GM21381 (cell line): ENCODE results near the gene THAP3.

ENCODE experiments used
- ATAC-seq: cut with Tn5 transposase; IDR thresholded peaks from one replicate; pipeline ENCODE4 v1.9.1; 2021; ENCODE audit warnings: mild to moderate bottlenecking, moderate library complexity; ENCODE audit not compliant: unreplicated experiment

THAP3 gene, protein sequence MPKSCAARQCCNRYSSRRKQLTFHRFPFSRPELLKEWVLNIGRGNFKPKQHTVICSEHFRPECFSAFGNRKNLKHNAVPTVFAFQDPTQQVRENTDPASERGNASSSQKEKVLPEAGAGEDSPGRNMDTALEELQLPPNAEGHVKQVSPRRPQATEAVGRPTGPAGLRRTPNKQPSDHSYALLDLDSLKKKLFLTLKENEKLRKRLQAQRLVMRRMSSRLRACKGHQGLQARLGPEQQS

DNA sequence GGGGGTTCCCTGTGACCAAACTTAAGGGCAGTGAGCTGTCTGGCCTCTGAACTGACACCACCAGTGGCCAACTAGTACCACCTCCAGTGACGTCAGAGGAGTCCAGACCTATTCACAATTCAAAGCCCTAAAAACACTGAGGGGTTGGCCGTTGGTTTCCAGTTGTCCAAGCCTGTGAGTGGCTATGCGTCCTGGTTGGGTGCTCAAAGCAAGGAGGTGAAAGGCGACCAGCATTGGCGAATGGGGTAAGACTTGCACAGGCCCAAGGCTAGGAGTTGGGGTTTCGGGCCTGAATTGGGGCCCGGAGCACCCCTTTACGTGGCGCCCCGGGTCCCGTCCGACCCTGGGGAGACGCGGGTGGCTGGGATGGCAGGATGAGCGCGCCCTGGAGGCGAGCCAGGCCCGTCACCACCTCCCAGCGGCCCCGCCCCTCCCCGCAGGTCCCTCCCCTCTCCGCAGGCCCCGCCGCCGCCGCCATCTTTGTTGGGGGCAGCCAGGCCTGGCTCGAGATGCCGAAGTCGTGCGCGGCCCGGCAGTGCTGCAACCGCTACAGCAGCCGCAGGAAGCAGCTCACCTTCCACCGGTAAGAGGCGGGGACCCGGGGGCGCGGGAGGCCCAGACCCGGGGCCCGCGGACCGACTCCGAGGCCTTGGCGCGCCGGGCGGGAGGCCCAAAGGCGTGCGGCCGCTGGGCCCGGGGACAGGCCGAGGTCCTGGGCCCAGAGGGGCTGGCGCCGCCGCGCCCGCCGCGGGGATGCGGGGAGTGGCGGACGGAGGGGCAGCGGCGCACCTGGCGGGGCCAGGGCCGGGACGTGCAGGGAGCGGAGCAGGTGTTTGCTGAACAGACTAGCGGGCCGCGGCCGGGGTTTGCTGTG is at the start of gene THAP3:
Gene THAP3 (plus strand): TSS at position 159 of the 874 bp plus-strand sequence. CDS start 351 bp downstream, at position 510.
- peak; percentile 80 for ATAC-seq

DNA sequence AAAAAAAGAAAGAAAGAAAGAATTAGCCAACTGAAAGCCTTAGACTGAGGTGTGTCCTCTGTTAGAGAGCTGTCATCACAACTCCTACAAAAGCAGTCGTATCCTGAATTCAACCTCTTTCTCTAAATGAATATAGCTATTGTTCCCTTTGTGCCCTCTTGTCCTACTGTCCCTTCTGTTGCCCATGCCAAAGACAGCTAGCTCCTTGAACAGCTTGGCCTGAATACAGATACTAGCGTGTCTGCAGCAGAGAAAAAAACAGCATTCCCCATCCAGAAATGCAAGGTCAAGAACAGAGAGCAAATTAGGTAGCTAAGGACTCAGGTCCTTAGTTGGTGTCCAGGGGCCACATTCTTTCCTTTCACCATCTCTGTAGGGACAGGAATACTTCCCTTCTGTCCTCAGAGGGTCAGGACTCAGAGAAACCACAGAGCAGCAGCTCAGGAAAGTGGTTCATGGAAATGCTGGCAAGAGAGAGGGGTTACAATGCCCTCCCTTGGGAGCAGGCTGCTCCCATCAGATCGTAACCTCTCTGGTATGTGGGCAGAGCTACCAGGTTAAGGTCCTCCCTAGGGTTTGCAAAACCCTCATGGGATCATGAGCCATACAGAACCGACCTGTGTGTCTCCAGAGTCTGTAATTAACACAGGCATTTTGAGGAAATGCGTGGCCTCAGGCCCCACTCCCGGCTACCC is 46.7 kb upstream of the THAP3 start:
- ATAC-seq: no peak

DNA sequence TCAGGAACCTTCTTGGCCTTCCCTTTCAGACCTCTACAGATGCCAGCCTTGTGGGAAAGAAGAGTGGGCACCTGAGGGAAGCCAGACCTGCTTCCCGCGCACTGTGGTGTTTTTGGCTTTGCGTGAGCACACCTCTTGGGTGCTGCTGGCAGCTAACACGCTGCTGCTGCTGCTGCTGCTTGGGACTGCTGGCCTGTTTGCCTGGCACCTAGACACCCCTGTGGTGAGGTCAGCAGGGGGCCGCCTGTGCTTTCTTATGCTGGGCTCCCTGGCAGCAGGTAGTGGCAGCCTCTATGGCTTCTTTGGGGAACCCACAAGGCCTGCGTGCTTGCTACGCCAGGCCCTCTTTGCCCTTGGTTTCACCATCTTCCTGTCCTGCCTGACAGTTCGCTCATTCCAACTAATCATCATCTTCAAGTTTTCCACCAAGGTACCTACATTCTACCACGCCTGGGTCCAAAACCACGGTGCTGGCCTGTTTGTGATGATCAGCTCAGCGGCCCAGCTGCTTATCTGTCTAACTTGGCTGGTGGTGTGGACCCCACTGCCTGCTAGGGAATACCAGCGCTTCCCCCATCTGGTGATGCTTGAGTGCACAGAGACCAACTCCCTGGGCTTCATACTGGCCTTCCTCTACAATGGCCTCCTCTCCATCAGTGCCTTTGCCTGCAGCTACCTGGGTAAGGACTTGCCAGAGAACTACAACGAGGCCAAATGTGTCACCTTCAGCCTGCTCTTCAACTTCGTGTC is 45.9 kb upstream of the THAP3 start:
- no peak for ATAC-seq

DNA sequence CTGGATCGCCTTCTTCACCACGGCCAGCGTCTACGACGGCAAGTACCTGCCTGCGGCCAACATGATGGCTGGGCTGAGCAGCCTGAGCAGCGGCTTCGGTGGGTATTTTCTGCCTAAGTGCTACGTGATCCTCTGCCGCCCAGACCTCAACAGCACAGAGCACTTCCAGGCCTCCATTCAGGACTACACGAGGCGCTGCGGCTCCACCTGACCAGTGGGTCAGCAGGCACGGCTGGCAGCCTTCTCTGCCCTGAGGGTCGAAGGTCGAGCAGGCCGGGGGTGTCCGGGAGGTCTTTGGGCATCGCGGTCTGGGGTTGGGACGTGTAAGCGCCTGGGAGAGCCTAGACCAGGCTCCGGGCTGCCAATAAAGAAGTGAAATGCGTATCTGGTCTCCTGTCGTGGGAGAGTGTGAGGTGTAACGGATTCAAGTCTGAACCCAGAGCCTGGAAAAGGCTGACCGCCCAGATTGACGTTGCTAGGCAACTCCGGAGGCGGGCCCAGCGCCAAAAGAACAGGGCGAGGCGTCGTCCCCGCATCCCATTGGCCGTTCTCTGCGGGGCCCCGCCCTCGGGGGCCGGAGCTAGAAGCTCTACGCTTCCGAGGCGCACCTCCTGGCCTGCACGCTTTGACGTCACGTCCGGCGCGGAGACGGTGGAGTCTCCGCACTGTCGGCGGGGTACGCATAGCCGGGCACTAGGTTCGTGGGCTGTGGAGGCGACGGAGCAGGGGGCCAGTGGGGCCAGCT is 45.1 kb upstream of the THAP3 start, which contains the start of gene ZBTB48:
Gene ZBTB48 (plus strand): TSS at position 621 of the 745 bp plus-strand sequence. CDS start 616 bp downstream, outside the sequence.
- peak; percentile 98 for ATAC-seq

DNA sequence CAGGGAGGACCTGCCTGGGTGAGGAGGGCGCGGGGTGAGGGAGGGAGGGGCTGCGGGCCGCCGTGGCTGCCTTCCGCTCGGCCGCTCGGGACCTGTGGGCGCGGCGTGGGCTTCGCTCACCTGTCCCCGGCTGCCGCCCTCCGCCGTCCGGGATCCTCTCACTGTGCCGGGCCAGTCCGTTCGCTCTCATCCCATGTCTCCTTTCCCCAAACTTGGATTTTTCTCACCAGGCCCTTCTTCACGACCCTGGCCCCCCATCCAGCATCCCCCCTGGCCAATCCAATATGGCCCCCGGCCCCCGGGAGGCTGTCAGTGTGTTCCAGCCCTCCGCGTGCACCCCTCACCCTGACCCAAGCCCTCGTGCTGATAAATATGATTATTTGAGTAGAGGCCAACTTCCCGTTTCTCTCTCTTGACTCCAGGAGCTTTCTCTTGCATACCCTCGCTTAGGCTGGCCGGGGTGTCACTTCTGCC is 44.5 kb upstream of the THAP3 start:
- ATAC-seq: no peak

DNA sequence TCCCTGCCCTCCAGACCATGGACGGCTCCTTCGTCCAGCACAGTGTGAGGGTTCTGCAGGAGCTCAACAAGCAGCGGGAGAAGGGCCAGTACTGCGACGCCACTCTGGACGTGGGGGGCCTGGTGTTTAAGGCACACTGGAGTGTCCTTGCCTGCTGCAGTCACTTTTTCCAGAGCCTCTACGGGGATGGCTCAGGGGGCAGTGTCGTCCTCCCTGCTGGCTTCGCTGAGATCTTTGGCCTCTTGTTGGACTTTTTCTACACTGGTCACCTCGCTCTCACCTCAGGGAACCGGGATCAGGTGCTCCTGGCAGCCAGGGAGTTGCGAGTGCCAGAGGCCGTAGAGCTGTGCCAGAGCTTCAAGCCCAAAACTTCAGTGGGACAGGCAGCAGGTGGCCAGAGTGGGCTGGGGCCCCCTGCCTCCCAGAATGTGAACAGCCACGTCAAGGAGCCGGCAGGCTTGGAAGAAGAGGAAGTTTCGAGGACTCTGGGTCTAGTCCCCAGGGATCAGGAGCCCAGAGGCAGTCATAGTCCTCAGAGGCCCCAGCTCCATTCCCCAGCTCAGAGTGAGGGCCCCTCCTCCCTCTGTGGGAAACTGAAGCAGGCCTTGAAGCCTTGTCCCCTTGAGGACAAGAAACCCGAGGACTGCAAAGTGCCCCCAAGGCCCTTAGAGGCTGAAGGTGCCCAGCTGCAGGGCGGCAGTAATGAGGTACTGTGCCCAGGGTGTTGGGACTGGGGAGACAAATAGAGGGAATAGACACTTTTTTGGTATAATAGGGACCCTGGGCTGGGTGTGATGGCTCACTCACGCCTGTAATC is 43.9 kb upstream of the THAP3 start:
- ATAC-seq: no peak

DNA sequence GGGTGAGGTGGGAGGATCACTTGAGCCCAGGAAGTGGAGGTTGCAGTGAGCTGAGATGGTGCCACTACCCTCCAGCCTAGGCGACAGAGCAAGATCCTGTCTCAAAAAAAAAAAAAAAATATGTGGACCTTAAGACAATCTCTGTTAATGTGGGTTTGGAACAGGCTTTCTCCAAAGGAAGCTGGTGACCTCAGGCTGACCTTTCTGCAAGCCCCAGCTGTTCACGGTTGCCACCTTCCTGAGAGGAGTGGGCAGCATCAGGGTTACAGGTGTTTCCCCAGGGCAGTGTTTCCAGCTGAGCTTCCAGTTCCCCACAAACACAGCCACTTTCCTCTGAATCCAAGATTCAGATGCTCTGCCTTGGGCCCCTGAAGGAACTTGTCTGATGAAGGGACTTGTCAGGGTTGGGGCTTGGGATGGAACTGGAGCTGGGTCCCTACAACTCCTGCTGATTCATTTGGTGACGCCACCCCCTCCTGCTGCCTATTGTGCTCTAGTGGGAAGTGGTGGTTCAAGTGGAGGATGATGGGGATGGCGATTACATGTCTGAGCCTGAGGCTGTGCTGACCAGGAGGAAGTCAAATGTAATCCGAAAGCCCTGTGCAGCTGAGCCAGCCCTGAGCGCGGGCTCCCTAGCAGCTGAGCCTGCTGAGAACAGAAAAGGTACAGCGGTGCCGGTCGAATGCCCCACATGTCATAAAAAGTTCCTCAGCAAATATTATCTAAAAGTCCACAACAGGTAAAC is 42.9 kb upstream of the THAP3 start:
- ATAC-seq: no peak

DNA sequence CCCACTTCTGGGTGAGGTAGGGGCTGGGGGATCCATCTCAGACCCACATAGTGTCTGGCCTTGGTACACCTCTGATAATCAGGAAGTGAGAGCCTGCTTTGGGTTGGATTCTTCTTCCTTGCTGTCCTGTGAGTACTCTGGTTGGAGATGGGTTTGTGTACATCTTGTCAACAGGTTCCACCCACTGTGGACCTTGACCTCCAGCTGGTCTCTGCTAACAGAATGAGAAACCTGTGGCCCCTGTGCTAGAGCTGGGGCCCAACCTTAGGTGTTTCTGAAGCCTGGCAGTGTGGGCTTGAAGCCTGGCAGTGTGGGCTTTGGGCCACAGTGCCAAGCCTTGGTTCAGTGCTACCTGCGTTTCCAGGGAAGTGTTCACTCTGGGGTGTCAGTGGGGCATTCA is 42.3 kb upstream of the THAP3 start:
- no peak for ATAC-seq

DNA sequence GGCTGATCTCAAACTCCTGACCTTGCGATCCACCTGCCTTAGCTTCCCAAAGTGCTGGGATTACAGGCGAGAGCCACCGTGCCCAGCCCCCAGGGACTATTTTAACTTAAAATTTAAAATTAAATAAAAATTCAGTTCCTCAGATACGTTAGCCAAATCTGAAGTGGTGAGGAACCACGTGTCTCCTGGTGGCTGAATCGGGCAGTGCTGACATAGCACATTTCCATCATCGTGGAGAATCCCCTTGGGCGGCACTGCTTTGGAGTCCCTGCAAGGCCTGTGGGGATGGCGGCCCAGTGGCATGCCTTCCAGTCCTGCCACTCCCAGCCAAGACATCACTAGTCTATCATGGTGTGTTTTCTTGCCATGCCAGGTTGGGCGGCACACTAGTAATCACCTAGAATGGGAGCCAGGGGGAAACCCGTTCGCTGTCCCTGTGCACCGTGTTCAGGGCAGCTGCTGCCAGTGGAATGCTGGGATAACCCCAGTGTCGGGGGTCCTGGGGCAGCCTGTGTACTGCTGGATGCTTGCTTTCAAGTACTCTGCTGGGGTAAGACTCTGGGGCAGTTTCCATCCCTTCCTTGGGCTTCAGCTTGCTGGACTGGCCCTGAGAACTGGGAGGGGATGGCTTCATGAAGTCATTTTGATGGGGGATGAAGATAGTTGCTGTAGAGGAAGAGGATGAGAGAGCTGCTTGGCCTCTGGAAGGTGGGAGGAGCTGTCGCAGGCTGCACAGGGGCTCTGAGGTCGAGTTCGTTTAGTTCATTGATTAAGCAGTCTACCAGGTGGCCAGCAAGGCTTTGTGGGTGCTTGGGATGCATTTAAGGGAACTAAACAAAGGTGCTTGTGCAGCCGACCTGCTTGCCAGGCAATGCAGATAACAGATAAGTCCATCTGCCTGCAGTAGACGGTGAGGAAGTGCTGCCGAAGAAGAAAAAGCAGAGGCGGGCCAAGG is 40.3 kb upstream of the THAP3 start:
- ATAC-seq: no peak

DNA sequence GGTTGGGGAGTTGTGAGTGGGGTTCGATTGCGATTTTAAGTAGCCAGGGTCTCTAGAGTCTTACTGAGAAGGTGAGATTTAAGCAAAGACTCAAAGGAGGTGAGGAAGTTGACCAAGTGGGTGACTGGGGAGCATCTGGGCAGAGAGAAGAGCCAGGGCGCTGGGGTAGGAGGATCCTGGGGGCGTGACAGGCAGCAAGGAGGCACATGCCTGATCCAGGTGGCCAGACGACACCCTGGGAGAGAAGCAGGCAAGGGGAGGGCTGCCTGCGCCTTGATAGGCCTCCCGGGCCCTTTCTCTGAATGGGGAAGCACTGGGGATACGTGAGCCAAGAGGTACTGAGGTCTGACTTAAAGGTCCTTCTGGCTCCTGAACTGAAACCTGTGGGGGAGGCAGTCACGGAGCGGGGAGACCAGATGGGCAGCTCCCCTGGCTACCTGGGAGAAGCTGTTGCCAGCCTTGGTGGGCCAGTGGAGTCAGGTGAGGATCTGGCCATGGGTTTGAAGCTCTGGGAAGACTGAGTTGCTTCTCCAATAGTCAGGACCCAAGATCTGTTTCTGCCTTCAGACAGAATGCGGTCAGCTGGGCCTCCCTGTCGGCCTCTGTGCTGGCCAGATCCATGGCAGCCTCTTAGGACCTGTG is 39.5 kb upstream of the THAP3 start:
- no peak for ATAC-seq

DNA sequence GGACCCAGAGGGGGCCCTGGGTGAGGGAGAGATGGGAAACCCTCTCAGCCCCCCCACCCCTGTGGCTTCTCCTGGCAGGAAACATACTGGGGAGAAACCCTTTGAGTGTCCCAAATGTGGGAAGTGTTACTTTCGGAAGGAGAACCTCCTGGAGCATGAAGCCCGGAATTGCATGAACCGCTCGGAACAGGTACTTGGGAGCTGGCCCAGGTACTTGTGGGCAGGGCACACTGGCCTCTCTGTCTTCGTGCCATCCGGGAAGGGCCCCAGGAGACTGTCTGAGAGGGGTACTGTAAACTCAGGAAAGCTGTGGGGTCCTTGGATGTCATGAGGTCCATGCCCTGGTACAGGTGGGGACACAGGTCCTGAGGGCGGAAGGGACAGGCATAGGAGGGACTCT is 38.8 kb upstream of the THAP3 start:
- ATAC-seq: no peak

DNA sequence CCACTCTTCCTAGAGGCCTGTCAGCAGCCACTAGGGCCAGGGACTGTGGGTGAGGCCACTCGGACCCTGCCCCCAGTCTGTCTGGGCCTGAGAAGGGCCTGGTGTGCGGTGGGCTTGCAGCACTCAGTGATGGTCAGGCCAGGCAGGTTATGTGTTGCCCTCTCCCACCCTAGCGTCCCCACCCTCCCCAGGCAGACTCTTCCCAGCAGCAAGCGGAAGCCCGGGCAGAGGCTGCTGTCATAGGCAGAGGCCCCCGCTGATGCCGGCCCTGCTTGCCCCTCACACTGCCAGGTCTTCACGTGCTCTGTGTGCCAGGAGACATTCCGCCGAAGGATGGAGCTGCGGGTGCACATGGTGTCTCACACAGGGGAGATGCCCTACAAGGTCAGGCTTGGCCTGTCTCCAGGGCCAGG is 38.3 kb upstream of the THAP3 start:
- ATAC-seq: no peak

DNA sequence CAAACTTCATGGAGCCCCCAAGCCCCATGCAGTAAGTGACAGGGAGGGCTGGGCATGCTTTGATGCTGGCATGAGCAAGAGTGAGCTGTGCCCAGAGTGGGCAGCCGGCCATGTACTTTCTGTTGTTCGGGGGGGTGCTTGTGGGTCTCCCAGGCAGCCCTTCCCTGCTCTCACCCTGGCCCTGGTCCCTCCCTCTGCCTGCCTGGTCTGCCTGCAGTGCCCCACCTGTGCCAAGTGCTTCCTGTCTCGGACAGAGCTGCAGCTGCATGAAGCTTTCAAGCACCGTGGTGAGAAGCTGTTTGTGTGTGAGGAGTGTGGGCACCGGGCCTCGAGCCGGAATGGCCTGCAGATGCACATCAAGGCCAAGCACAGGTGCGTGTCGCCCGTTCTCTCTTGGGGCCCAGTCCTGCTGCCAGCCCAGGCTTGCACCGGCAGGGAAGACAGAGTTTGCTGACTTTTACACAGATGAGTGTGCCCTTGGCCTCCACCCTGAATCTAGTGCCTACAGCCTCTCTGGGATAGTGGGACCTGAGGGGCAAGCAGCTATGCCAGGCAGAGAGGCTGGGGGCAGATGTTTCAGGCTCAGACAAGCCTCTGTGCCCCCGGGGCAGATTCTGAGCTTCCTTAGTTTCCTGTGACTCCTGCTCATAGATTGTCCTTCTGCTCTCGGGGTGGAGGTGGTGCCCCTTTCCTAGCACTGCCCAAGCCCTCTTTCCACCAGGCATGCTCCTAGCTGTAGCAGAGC is 37.2 kb upstream of the THAP3 start:
- no peak for ATAC-seq

DNA sequence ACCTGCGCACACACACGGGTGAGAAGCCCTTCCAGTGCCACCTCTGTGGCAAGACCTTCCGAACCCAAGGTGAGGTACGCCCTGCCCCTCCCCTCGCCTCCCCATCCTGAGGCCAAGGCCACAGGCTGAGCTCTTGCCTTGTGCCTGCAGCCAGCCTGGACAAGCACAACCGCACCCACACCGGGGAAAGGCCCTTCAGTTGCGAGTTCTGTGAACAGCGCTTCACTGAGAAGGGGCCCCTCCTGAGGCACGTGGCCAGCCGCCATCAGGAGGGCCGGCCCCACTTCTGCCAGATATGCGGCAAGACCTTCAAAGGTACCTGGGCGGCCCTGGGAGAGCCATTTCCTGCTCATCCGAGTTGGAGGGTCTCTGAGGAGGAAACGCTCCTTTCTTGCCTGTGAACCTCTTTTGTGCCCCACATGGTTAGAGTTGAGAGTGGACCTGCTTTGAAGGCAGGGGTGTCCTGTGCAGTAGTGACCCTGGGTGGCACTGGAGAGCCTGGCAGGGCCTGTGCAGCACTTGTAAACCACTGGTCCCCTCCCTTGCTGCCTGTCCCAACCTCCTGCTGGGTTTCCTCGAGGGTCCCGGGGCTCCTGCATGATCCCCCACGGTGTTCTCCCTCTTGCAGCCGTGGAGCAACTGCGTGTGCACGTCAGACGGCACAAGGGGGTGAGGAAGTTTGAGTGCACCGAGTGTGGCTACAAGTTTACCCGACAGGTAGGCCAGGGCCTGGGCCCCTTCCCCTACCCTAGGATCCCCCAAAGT is 36.4 kb upstream of the THAP3 start:
- ATAC-seq: no peak

DNA sequence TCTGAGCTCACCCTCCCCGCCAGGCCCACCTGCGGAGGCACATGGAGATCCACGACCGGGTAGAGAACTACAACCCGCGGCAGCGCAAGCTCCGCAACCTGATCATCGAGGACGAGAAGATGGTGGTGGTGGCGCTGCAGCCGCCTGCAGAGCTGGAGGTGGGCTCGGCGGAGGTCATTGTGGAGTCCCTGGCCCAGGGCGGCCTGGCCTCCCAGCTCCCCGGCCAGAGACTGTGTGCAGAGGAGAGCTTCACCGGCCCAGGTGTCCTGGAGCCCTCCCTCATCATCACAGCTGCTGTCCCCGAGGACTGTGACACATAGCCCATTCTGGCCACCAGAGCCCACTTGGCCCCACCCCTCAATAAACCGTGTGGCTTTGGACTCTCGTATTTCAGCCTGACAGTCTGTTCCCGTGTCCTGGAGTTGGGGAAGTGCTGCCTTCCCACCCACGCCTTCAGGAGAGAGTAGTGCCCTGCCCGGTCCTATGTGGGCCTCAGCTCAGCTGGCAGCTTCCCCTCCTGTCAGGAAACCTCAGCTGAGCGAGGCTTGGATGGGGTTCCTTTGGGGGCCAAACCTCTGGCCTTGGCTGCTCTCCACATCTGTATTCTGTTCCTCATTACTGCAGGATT is 35.7 kb upstream of the THAP3 start:
- ATAC-seq: no peak
